Stimulated activated CD4-positive, alpha-beta T cell treated with anti-CD3 and anti-CD28 coated beads, TNF-alpha, amount 100 ng/mL, for 4 hours (primary cell): ENCODE measurements around the gene XRN2.
"Not testable (repeated sequence)": the region's sequence is repeated elsewhere in the genome, so short reads cannot be mapped to it uniquely, and the experiment has no call there.

Source experiments
- DNase-seq, 3 experiments: peaks; one replicate each; pipeline ENCODE4 v3.0.0-alpha.2; 2020; ENCODE audit warnings: low read depth in 3 of 3

The XRN2 gene

GRCh38 chr20:21344961-21345360, 41.8 kb downstream of the XRN2 start:
- DNase-seq: no peak

DNA sequence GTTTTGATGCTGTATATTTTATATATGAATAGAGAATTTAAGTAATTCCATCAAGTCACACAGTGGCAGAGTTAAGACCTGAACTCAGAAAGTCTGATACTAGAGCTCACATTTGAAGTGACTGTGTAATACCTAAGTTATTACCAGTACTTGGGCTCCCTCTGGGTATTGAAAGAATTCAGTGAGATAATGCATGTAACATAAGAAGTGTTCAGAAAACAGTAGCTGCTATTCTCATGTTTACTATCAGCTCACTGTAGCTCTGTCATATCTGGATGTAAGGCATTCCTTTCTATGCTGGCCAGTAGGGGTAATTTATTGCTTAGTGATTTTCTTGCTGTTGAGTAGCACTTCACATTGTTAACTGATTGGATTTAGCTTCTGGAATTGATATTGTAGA, 49.6 kb downstream of the XRN2 start:
- no peak for DNase-seq

DNA sequence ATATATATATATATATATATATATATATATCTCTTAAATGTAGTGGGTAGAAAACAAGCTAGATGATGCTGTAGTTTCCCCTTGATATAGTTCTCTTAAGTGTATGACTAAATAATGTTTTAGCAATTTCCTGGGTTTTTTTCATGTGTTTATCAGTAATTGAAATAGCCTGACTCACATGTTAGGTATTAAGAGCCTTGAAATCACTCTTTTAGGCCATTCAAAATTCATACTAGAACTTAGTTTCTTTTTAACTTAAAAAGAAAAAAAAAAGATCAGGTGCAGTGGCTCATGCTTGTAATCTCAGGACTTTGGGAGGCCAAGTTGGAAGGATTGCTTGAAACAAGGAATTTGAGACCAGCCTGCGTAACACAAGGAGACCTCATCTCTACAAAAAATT, 50.1 kb downstream of the XRN2 start:
- no peak for DNase-seq

DNA sequence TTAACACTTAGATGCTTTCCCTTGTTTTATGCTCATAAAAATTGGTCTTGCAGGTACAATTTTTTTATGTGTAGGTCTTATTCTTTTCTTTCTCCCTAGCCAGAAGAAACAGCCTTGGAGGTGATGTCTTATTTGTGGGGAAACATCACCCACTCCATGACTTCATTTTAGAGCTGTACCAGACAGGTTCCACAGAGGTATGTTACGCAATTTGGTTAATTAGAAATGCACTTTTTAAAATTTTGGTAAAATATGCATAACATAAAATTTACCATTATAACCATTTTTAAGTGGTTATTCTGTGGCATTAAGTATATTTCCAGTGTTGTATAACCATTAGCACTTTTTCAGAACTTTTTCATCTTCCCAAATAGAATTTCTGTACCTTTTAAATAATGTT, 52.9 kb downstream of the XRN2 start:
- no peak for DNase-seq

- no peak for DNase-seq
Observed at GRCh38 chr20:21356386-21356785, 53.3 kb downstream of the XRN2 start.

GRCh38 chr20:21357844-21358243, 54.7 kb downstream of the XRN2 start:
- no peak for DNase-seq

- no peak for DNase-seq
Observed at GRCh38 chr20:21358737-21359136, 55.6 kb downstream of the XRN2 start.

DNA sequence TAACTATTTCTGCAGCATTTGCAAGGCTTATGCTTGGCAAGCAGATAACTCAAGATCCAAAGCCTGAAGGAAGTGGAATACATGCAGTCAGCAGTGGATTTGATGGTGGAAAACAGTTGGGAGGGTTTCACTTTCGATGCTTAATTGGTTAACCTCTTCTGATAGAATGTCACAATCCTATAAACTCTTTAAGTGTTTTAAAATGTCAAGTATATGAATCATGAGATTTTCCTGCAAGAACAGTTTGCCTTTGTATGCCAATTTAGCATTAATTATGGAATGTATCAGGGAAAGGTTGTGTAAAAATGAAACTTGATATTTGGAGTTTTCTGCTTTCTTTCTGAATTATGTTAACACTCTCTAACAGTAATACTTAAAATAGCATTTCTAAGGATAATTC, 57.6 kb downstream of the XRN2 start:
- DNase-seq: no peak

DNA sequence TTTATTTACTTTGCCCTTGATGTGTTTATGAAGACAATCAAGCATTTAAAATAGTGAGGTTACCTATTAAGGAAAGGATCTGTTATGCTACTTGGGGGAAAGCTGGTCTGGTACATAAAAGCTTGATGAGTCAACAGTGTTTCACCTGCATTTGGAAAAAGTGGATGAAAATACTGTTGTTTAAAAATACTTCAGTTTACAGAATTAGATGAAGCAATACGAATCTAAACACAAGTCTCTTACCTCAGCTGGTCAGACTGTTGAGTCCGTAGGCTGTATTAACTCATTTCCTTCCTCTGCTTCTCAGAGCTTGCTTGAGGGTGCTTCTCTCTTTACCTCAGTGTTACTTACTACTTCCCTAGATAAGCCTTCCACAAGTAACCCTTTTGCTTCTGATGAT, 58.1 kb downstream of the XRN2 start:
- no peak for DNase-seq

DNA sequence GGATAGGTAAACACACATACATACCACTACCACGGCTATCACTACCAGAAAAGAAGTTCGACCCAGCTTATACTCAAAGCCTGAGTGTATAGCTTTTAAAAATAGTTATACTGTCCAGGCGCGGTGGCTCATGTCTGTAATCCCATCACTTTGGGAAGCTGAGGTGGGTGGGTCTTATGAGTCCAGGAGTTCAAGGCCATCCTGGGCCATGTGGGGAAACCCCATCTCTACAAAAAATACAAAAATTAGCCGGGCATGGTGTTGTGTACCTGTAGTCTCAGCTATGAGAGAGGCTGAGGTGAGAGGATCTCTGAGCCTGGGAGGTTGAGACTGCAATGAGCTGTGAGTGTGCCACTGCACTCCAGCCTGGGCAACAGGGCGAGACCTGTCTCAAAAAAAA, 61.3 kb downstream of the XRN2 start:
- DNase-seq: no peak

- DNase-seq: no peak
Observed at GRCh38 chr20:21365771-21366170, 62.6 kb downstream of the XRN2 start.

DNA sequence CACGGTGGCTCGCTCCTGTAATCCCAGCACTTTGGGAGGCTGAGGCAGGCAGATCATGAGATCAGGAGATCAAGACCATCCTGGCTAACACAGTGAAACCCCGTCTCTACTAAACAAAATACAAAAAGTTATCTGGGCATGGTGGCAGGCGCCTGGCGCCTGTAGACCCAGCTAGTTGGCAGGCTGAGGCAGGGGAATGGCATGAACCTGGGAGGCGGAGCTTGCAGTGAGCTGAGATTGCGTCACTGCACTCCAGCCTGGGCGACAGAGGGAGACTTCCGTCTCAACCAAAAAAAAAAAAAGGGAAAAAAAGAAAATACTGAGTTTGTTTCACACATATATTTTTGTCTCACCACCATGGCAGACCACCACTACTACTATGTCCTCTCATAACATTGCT, 63.1 kb downstream of the XRN2 start:
- not testable (repeated sequence) for DNase-seq

- no peak for DNase-seq
Observed at GRCh38 chr20:21368791-21369190, 65.7 kb downstream of the XRN2 start.

- no peak for DNase-seq
Observed at GRCh38 chr20:21371193-21371592, 68.1 kb downstream of the XRN2 start.

- no peak for DNase-seq
Observed at GRCh38 chr20:21372016-21372415, 68.9 kb downstream of the XRN2 start.

GRCh38 chr20:21373436-21373835, 70.3 kb downstream of the XRN2 start:
- DNase-seq: no peak

DNA sequence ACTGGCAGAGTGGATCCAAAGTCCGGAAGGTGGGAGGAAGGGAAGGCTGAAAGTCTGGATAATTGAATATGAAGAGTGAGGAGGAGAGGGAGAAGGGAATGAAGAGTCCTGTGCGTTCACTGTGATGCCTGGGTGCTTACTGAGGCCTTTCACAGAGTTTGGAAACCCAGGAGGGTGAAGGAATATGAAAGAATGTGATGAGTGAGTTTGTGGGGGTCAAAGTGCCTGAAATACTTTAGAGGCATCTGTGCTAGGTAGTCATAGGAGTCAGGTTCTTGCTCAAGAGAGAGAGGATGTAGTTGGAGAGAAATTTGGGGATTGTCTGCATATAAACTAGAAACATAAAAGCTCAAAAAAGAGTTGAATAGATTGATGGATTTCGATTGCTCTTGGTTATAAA, 73.5 kb downstream of the XRN2 start:
- no peak for DNase-seq

GRCh38 chr20:21377701-21378100, 74.6 kb downstream of the XRN2 start:
- DNase-seq: no peak

DNA sequence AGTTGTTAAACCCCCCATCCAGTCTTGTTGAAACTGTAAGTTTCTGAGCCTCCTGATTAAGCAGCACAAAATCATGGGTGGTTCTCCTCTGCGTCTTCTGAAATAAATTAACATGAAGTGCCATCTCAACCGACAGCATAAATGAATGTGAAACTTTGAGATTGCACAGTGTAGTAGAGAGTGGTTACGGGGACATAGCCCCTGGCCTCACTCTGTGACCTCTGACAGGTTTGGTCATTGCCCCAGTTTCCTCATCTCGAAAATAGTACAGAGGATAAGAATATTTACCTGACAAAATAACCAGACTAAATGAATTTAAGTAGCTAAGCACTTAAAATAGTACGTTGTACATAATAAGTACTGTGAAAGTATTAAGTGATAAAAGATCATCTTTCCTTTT, 75.1 kb downstream of the XRN2 start:
- DNase-seq: no peak

DNA sequence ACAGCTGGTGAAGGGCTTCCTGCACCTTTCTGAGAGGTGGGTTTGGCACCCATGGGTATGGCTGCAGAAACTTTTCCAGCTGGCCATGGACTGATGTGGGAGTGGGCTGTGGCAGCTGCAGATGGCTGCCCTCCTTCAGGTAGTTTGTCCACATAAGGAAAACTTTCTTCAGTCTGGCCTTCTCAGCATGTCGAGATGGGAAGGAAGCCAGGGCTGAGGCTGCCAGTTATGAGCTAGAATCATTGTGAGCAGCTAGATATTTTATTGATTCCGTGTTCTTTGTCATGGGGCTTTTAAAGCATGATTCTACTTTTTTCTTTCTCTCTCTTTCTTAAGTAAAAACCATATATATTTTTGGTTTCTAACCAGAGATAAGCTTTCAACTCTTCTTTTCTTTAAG, 77.6 kb downstream of the XRN2 start:
- DNase-seq: no peak

DNA sequence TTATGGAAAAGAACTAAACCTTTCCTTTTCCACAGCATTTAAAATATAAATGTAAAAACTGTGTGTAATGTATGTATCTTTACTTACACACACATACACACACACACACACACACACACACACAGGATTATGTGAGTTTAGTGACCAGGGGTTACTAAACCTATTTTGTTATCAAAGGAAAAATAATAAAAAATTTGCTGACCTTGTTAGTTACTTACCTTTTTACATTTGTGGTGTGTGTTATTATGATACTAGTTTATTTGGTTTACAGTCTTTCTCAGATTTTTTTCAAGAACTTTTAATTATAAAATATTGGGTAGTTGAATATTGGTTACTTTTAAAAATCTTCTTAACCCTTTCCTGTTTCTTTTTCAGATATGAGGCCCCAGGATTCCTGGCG, 78.5 kb downstream of the XRN2 start:
- no peak for DNase-seq

DNA sequence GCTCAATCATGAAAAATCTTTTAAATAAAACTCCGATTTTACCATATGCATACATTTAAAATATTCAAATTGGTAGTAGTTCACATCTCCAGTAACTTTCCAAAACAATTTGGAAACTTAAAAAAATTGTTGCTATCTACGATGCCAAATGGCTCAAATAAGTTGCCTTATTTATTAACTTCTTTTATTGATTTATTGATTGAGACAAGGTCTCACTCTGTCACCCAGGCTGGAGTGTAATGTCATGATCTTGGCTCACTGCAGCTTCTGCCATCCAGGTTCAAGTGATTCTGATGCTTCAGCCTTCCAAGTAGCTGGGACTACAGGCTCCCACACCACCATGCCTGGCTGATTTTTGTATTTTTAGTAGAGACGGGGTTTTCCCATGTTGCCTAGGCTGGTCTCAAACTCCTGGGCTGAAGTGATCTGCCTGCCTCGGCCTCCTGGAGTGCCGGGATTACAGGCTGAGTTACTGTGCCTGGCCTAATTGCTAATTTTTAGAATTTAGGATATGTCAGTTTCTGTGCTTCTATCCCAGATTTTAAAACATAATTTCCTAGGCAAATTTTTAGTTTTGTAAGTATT, 81.3 kb downstream of the XRN2 start:
- DNase-seq: no peak

DNA sequence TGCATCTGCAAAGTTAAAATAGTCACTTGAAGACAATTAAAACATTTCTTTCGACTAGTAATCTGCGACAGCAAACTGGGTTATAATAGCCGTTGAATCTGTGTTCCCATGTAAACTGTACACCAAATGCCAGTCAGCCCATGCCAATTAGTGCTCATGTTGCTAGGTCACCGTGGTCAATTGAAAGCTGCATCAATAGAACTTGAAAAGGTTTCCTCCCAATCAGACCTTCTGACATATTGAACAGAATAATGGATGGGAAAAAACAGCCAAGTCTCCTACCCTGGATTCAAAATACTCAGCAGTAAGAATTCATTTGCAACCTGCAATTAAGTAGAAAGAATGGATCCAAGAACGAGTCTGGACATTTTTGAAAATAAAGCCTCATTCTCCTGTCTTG, 83.0 kb downstream of the XRN2 start:
- no peak for DNase-seq

GRCh38 chr20:21387528-21387927, 84.4 kb downstream of the XRN2 start:
- DNase-seq: no peak

GRCh38 chr20:21388566-21388965, 85.4 kb downstream of the XRN2 start:
- DNase-seq: no peak
